SK-N-SH treated with all-trans-retinoic acid at 6 μM for 48 hours (cell line): ENCODE data around the gene TFAP2A.

Experiments used
- ARNTL ChIP-seq: fragments of 450-650 bp; formaldehyde crosslinking; IDR thresholded peaks from 2 replicates; pipeline ENCODE4 v1.5.0; 2020; ENCODE audit warnings: low read depth, mild to moderate bottlenecking, moderate library complexity, borderline replicate concordance
- ESRRG ChIP-seq: fragments of 250-450 bp; sonication (Bioruptor Pico); IDR thresholded peaks from 2 replicates; pipeline ENCODE4 v1.6.1; 2021; ENCODE audit warnings: mild to moderate bottlenecking
- GLIS3 ChIP-seq: fragments of 250-450 bp; sonication (Bioruptor Pico); IDR thresholded peaks from 2 replicates; pipeline ENCODE4 v1.5.0; 2020; ENCODE audit warnings: mild to moderate bottlenecking, moderate library complexity
- OSR1 ChIP-seq: fragments of 250-450 bp; sonication (Bioruptor Pico); IDR thresholded peaks from 2 replicates; pipeline ENCODE4 v1.8.0; 2022; ENCODE audit warnings: moderate library complexity, mild to moderate bottlenecking, inconsistent platforms
- PATZ1 ChIP-seq: fragments of 250-450 bp; sonication (Bioruptor Pico); IDR thresholded peaks from 2 replicates; pipeline ENCODE4 v1.8.0; 2020; ENCODE audit warnings: mild to moderate bottlenecking, moderate library complexity, borderline replicate concordance
- RARB ChIP-seq: fragments of 250-450 bp; sonication (Bioruptor Pico); IDR thresholded peaks from 2 replicates; pipeline ENCODE4 v1.8.0; 2021; ENCODE audit warnings: mild to moderate bottlenecking, moderate library complexity
- SNAI2 ChIP-seq: fragments of 250-450 bp; sonication (Bioruptor Pico); IDR thresholded peaks from 2 replicates; pipeline ENCODE4 v1.5.0; 2020; ENCODE audit warnings: mild to moderate bottlenecking, moderate library complexity
- TOX ChIP-seq: fragments of 250-450 bp; sonication (Bioruptor Pico); IDR thresholded peaks from 2 replicates; pipeline ENCODE4 v1.8.0; 2021; ENCODE audit warnings: mild to moderate bottlenecking, moderate library complexity, borderline replicate concordance
- ZFP3 ChIP-seq: fragments of 250-450 bp; sonication (Bioruptor Pico); IDR thresholded peaks from 2 replicates; pipeline ENCODE4 v1.5.0; 2020; ENCODE audit warnings: mild to moderate bottlenecking, moderate library complexity
- ZFP30 ChIP-seq: fragments of 450-650 bp; formaldehyde crosslinking; IDR thresholded peaks from 2 replicates; pipeline ENCODE4 v1.5.0; 2022; ENCODE audit warnings: mild to moderate bottlenecking, moderate library complexity
- ZNF565 ChIP-seq: fragments of 450-650 bp; formaldehyde crosslinking; conservative IDR thresholded peaks from 2 replicates; pipeline ENCODE4 v1.5.0; 2020; ENCODE audit warnings: low read depth, mild to moderate bottlenecking, moderate library complexity
- TF ChIP-seq, protein P1 (sequence below): fragments of 250-450 bp; sonication (Bioruptor Pico); IDR thresholded peaks from 2 replicates; pipeline ENCODE4 v1.5.0; 2020; ENCODE audit warnings: mild to moderate bottlenecking, moderate library complexity

- TF ChIP-seq ESRRG (CRISPR knock-in tag) (no peak), ZFP3 (CRISPR knock-in tag) (no peak), PATZ1 (CRISPR knock-in tag) (no peak), ZFP30 (CRISPR knock-in tag) (no peak), ZNF565 (CRISPR knock-in tag) (no peak), ARNTL (CRISPR knock-in tag) (no peak), GLIS3 (CRISPR knock-in tag) (no peak), RARB (CRISPR knock-in tag) (no peak), OSR1 (CRISPR knock-in tag) (no peak), SNAI2 (CRISPR knock-in tag) (no peak), TOX (no peak)
- TF ChIP-seq, protein P1, sequence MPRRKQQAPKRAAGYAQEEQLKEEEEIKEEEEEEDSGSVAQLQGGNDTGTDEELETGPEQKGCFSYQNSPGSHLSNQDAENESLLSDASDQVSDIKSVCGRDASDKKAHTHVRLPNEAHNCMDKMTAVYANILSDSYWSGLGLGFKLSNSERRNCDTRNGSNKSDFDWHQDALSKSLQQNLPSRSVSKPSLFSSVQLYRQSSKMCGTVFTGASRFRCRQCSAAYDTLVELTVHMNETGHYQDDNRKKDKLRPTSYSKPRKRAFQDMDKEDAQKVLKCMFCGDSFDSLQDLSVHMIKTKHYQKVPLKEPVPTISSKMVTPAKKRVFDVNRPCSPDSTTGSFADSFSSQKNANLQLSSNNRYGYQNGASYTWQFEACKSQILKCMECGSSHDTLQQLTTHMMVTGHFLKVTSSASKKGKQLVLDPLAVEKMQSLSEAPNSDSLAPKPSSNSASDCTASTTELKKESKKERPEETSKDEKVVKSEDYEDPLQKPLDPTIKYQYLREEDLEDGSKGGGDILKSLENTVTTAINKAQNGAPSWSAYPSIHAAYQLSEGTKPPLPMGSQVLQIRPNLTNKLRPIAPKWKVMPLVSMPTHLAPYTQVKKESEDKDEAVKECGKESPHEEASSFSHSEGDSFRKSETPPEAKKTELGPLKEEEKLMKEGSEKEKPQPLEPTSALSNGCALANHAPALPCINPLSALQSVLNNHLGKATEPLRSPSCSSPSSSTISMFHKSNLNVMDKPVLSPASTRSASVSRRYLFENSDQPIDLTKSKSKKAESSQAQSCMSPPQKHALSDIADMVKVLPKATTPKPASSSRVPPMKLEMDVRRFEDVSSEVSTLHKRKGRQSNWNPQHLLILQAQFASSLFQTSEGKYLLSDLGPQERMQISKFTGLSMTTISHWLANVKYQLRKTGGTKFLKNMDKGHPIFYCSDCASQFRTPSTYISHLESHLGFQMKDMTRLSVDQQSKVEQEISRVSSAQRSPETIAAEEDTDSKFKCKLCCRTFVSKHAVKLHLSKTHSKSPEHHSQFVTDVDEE (CRISPR knock-in tag) = no peak
These were observed 23.0 kb upstream of the TFAP2A start for GRCh38 chr6:10437891-10438290.
